CD4-positive, alpha-beta T cell (primary cell): Measurements from ENCODE around the gene CRTAC1. TPM values are rescaled to one million over a fixed set of nuclear protein-coding genes. Genes with fewer than 3 reads are reported as not detected.

Experiments
- ATAC-seq: fragments of 200-7000 bp; cut with Tn5 transposase; one replicate; pipeline ENCODE4 v1.10.0; 2022; ENCODE audit warnings: mild to moderate bottlenecking; ENCODE audit not compliant: poor library complexity
- CTCF ChIA-PET: fragments of 350-600 bp; sonication (Branson Sonifier 250); formaldehyde crosslinking; loops from one replicate; lab custom pipeline; 2021; ENCODE audit warnings: antibody characterized with exemption, inconsistent platforms; lab: Charles Lee
- POLR2A ChIA-PET: fragments of 350-600 bp; sonication (Branson Sonifier 250); formaldehyde crosslinking; loops from one replicate; lab custom pipeline; 2021; ENCODE audit warnings: antibody characterized with exemption, inconsistent platforms; lab: Charles Lee
- DNase-seq, 14 experiments: peaks; one replicate each; pipeline ENCODE4 v3.0.0-alpha.2; 2013 to 2020; ENCODE audit warnings: mixed read lengths in 2 of 14
- H3K27ac ChIP-seq, 2 donors: one replicate each; pipeline versions ENCODE4 v1.5.1 to v1.7.0; 2013; ENCODE audit warnings: low read length in 2 of 2, low read depth in 1 of 2, mild to moderate bottlenecking in 1 of 2
- H3K27me3 ChIP-seq, 2 experiments: 1 replicate in 1 of 2; 2 replicates in 1 of 2; pipeline versions ENCODE4 v1.6.1 to v1.7.0; 2013; ENCODE audit warnings: low read length in 2 of 2, control low read depth in 1 of 2, mild to moderate bottlenecking in 1 of 2, moderate library complexity in 1 of 2; ENCODE audit not compliant: insufficient read depth in 2 of 2, control insufficient read depth in 1 of 2
- H3K36me3 ChIP-seq: one replicate; pipeline ENCODE4 v1.6.1; 2013; ENCODE audit warnings: low read length, control low read depth; ENCODE audit not compliant: insufficient read depth
- H3K4me1 ChIP-seq: one replicate; pipeline ENCODE4 v1.6.1; 2013; ENCODE audit warnings: low read length, control low read depth; ENCODE audit not compliant: insufficient read depth
- H3K4me3 ChIP-seq: one replicate; pipeline ENCODE4 v1.5.1; 2013; ENCODE audit warnings: mild to moderate bottlenecking, low read length, moderate library complexity
- H3K9me3 ChIP-seq, 2 experiments: 1 replicate in 1 of 2; 2 replicates in 1 of 2; pipeline versions ENCODE4 v1.6.1 to v1.7.0; 2013; ENCODE audit warnings: low read length in 2 of 2, mild to moderate bottlenecking in 2 of 2, control low read depth in 1 of 2, moderate library complexity in 1 of 2; ENCODE audit not compliant: control insufficient read depth in 1 of 2, insufficient read depth in 1 of 2
- H3K27ac Mint-ChIP-seq: one replicate; pipeline ENCODE4 v1.8.0; 2020; ENCODE audit warnings: mixed read lengths
- H3K27me3 Mint-ChIP-seq: one replicate; pipeline ENCODE4 v1.8.0; 2021; ENCODE audit warnings: mixed read lengths
- H3K36me3 Mint-ChIP-seq: one replicate; pipeline ENCODE4 v1.8.0; 2021; ENCODE audit warnings: low read depth, mixed read lengths
- H3K4me1 Mint-ChIP-seq: one replicate; pipeline ENCODE4 v1.8.0; 2021; ENCODE audit warnings: low read depth, mixed read lengths
- H3K4me3 Mint-ChIP-seq: one replicate; pipeline ENCODE4 v1.8.0; 2020; ENCODE audit warnings: mild to moderate bottlenecking, mixed read lengths
- H3K9me3 Mint-ChIP-seq: one replicate; pipeline ENCODE4 v1.8.0; 2020; ENCODE audit warnings: mixed read lengths
- intact Hi-C, 2 experiments: fragments of 100-400 bp; cut with DNase I in 1 of 2; cut with micrococcal nuclease in 1 of 2; formaldehyde crosslinking; loops; one replicate each; pipeline versions ENCODE4 v1.15.1 to v1.9.0; 2023 to 2025; cut with DNase I, micrococcal nuclease
- polyA plus RNA-seq, 2 donors: library from polyadenylated mRNA; unstranded; fragments of 120-200 nt; gene quantifications; one replicate each; pipeline ENCODE4 v1.2.1, GENCODE V29; 2013
- total RNA-seq, 174 experiments: library from RNA in 2 of 174; stranded (reverse) in 2 of 174; gene quantifications; one replicate each; pipeline ENCODE4 v1.2.3 and lab custom pipeline; 2021 to 2026
- TF ChIP-seq, protein P1 (sequence below): fragments of 200-600 bp; IDR thresholded peaks from one replicate; pipeline ENCODE4 v1.8.0; 2022; ENCODE audit warnings: antibody characterized with exemption, mild to moderate bottlenecking

CRTAC1 gene, protein sequence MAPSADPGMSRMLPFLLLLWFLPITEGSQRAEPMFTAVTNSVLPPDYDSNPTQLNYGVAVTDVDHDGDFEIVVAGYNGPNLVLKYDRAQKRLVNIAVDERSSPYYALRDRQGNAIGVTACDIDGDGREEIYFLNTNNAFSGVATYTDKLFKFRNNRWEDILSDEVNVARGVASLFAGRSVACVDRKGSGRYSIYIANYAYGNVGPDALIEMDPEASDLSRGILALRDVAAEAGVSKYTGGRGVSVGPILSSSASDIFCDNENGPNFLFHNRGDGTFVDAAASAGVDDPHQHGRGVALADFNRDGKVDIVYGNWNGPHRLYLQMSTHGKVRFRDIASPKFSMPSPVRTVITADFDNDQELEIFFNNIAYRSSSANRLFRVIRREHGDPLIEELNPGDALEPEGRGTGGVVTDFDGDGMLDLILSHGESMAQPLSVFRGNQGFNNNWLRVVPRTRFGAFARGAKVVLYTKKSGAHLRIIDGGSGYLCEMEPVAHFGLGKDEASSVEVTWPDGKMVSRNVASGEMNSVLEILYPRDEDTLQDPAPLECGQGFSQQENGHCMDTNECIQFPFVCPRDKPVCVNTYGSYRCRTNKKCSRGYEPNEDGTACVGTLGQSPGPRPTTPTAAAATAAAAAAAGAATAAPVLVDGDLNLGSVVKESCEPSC
- not detected for total RNA-seq
- polyA plus RNA-seq (2013, experiment 1 of 2) = 0.06 TPM
- polyA plus RNA-seq (2013, experiment 2 of 2) = 0.12 TPM
- total RNA-seq (lab: John Stamatoyannopoulos, UW) = 0 to 0.13 (median 0) reads per million in 172 experiments

DNA sequence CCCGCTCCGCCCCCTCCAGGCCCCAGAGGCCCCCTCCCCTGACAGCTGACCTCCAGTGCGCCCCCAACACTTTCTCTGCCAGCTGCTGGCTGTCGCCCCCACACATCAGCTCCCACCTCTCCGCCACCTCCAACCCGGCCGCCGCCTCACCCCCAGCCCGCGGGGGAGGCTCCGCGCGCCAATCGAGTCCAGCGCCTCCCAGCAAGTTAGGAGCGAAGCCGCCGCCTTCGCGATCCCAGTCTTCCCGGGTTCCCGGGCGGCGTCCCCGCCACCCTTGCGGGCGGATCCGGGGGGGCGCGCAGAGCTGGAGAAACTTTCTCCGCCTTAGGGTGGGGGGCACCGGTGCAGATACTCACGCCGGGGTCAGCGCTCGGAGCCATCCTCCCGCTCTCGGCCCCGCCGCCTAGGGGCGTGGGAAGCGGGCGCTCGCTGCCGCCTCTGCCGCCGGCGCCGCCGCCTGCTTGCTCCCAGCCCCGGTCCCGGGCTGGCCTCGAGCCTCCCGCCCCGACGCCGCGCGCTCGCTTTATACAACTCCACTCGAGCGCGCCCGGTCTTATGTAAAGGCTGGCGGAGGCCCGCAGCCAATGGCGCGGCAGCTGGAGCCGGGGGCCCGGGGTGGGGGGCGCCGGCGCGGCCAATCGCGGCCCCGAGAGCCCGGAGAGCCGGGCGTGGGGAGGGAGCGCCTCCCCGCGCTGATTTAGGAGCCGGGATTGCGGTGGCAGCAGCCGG lies at the start of gene CRTAC1:
Gene CRTAC1, minus strand, starts transcription at position 529 of the 729 bp plus-strand sequence. Its CDS starts 149 bp downstream, at position 380.
- CTCF ChIA-PET = no interaction called here
- H3K27me3 ChIP-seq = peaks cover 48 to 74% of the 10 kb centered on the region in 2 experiments
- no peak within 1 kb of the TSS for H3K27ac ChIP-seq
- Mint-ChIP-seq H3K9me3 (no peaks in the 10 kb centered on the region), H3K4me1 (peaks cover 12% of the 10 kb centered on the region), H3K4me3 (no peak within 1 kb of the TSS), H3K27ac (no peak within 1 kb of the TSS), H3K27me3 (peaks cover 81% of the 10 kb centered on the region), H3K36me3 (no peaks in the 10 kb centered on the region)
- H3K9me3 ChIP-seq = no peaks in the 10 kb centered on the region
- no peak for ATAC-seq
- intact Hi-C loops = no loop called here
- no peaks in the 10 kb centered on the region for H3K36me3 ChIP-seq
- DNase-seq = peak in 1 of 14 experiments; percentile 6
- peaks cover 8% of the 10 kb centered on the region for H3K4me1 ChIP-seq
- POLR2A ChIA-PET = no interaction called here
- no peak within 1 kb of the TSS for H3K4me3 ChIP-seq
- TF ChIP-seq, protein P1, sequence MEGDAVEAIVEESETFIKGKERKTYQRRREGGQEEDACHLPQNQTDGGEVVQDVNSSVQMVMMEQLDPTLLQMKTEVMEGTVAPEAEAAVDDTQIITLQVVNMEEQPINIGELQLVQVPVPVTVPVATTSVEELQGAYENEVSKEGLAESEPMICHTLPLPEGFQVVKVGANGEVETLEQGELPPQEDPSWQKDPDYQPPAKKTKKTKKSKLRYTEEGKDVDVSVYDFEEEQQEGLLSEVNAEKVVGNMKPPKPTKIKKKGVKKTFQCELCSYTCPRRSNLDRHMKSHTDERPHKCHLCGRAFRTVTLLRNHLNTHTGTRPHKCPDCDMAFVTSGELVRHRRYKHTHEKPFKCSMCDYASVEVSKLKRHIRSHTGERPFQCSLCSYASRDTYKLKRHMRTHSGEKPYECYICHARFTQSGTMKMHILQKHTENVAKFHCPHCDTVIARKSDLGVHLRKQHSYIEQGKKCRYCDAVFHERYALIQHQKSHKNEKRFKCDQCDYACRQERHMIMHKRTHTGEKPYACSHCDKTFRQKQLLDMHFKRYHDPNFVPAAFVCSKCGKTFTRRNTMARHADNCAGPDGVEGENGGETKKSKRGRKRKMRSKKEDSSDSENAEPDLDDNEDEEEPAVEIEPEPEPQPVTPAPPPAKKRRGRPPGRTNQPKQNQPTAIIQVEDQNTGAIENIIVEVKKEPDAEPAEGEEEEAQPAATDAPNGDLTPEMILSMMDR = no peak

DNA sequence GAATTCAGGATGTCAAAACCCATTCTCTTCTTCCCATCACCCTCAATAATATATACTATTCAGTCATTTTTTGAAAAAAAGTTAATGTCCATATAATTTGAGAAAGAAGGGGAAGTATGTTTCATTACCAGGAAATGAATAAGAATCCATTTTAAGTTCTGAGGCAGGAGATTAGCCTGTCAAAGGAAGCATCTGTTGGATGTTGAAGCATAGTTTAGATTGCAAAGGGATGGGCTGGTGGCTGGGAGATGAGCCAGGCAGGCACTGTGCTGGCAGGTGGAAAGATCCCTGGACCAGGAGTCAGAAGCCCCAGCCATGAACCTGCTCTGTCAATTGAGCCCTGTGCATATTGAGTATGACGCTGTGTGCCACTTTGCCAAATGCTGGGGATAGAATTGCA lies 48.4 kb upstream of the CRTAC1 start:
- H3K4me3 ChIP-seq = no peak overlapping the region
- TF ChIP-seq, protein P1 = no peak
- CTCF ChIA-PET = no interaction called here
- no peak overlapping the region for H3K27ac ChIP-seq
- intact Hi-C loops = no loop called here
- H3K36me3 ChIP-seq = no peaks in the 10 kb centered on the region
- POLR2A ChIA-PET = no interaction called here
- no peak for DNase-seq
- no peaks in the 10 kb centered on the region for H3K27me3 ChIP-seq
- Mint-ChIP-seq H3K27me3 (peaks cover 15% of the 10 kb centered on the region), H3K4me3 (no peak overlapping the region), H3K9me3 (no peaks in the 10 kb centered on the region), H3K36me3 (no peaks in the 10 kb centered on the region), H3K4me1 (no peaks in the 10 kb centered on the region), H3K27ac (no peak overlapping the region)
- no peaks in the 10 kb centered on the region for H3K4me1 ChIP-seq
- ATAC-seq = no peak
- no peaks in the 10 kb centered on the region for H3K9me3 ChIP-seq

DNA sequence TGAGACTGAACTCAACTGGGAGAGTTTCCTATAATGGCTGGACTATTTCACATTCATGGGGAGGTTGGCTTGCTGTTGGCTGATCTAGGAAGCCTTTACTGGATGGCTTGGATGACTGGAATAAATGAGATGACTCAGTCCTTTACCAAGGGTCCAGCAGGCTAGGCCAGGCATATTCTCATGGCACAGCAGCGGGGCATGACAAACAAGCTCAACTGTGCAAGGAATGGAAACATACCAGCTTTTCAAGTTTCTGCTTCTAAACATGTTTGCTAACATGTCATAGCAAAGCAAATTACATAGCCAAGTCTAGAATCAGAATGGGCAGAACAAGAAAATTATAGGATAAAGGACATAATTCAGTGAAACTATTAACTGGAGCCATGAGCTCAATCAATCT lies 46.8 kb upstream of the CRTAC1 start:
- CTCF ChIA-PET = no interaction called here
- Mint-ChIP-seq H3K4me3 (no peak overlapping the region), H3K36me3 (no peaks in the 10 kb centered on the region), H3K27ac (no peak overlapping the region), H3K27me3 (peaks cover 25% of the 10 kb centered on the region), H3K9me3 (no peaks in the 10 kb centered on the region), H3K4me1 (no peaks in the 10 kb centered on the region)
- no peaks in the 10 kb centered on the region for H3K4me1 ChIP-seq
- TF ChIP-seq, protein P1 = no peak
- no peak for DNase-seq
- H3K27ac ChIP-seq = no peak overlapping the region
- no peak overlapping the region for H3K4me3 ChIP-seq
- ATAC-seq = no peak
- POLR2A ChIA-PET = no interaction called here
- H3K9me3 ChIP-seq = no peaks in the 10 kb centered on the region
- intact Hi-C loops = no loop called here
- peaks cover 0 to 10% of the 10 kb centered on the region in 2 experiments for H3K27me3 ChIP-seq
- no peaks in the 10 kb centered on the region for H3K36me3 ChIP-seq
